Posterior cingulate gyrus (tissue), 11 donors: ENCODE measurements around the gene CTSC.

ENCODE experiments used
- DNase-seq, 10 donors: peaks; one replicate each; pipeline versions ENCODE4 v3.0.0 to v3.0.0-alpha.2; 2020 to 2021; ENCODE audit warnings: mixed read lengths in 3 of 10
- intact Hi-C: fragments of 100-400 bp; cut with DNase I; formaldehyde crosslinking; loops from one replicate; pipeline ENCODE4 v1.15.1; 2023

CTSC gene

GRCh38 chr11:88353835-88354496 lies 16.4 kb upstream of the CTSC start:
- no peak for DNase-seq
- intact Hi-C loops: no loop called here

GRCh38 chr11:88353386-88353785 lies 15.8 kb upstream of the CTSC start:
- intact Hi-C loops: no loop called here
- no peak for DNase-seq

GRCh38 chr11:88352139-88352538 lies 14.6 kb upstream of the CTSC start:
- no peak for DNase-seq
- intact Hi-C loops: no loop called here

- intact Hi-C loops: no loop called here
Observed at GRCh38 chr11:88348870-88349269, 11.3 kb upstream of the CTSC start.

GRCh38 chr11:88345949-88346348 lies 8.4 kb upstream of the CTSC start:
- DNase-seq: no peak
- intact Hi-C loops: no loop called here

More at GRCh38 chr11:88348870-88349269, 11.3 kb upstream of the CTSC start:
- no peak for DNase-seq

GRCh38 chr11:88345408-88345807 lies 7.9 kb upstream of the CTSC start:
- no peak for DNase-seq
- intact Hi-C loops: no loop called here

GRCh38 chr11:88344869-88345268 lies 7.3 kb upstream of the CTSC start:
- no peak for DNase-seq
- intact Hi-C loops: no loop called here

GRCh38 chr11:88341522-88342251 lies 4.2 kb upstream of the CTSC start:
- intact Hi-C loops: no loop called here
- DNase-seq: no peak

- intact Hi-C loops: no loop called here
- no peak for DNase-seq
Observed at GRCh38 chr11:88340366-88340935, 2.9 kb upstream of the CTSC start.

- DNase-seq: no peak
- intact Hi-C loops: no loop called here
Observed at GRCh38 chr11:88337987-88338668, 592 bp upstream of the CTSC start.

GRCh38 chr11:88335284-88335683 lies 2.3 kb downstream of the CTSC start:
- intact Hi-C loops: no loop called here
- DNase-seq: no peak

GRCh38 chr11:88333862-88334261 lies 3.7 kb downstream of the CTSC start:
- no peak for DNase-seq
- intact Hi-C loops: no loop called here

- intact Hi-C loops: no loop called here
- DNase-seq: no peak
Observed at GRCh38 chr11:88332851-88333250, 4.7 kb downstream of the CTSC start.

GRCh38 chr11:88330826-88331428 lies 6.6 kb downstream of the CTSC start:
- no peak for DNase-seq
- intact Hi-C loops: no loop called here

GRCh38 chr11:88329563-88330250 lies 7.8 kb downstream of the CTSC start:
- DNase-seq: no peak

GRCh38 chr11:88327462-88328143 lies 9.9 kb downstream of the CTSC start:
- DNase-seq: no peak
- intact Hi-C loops: no loop called here

More at GRCh38 chr11:88329563-88330250, 7.8 kb downstream of the CTSC start:
- intact Hi-C loops: no loop called here

- intact Hi-C loops: no loop called here
- no peak for DNase-seq
Observed at GRCh38 chr11:88327061-88327460, 10.5 kb downstream of the CTSC start.

- intact Hi-C loops: no loop called here
- no peak for DNase-seq
Observed at GRCh38 chr11:88326099-88326498, 11.4 kb downstream of the CTSC start.

GRCh38 chr11:88324562-88325345 lies 12.8 kb downstream of the CTSC start:
- DNase-seq: no peak
- intact Hi-C loops: no loop called here
